Mesenchymal stem cell (in vitro differentiated cells and primary cell): ENCODE results near the gene HSPB2.
"Not testable (repeated sequence)": the region's sequence is repeated elsewhere in the genome, so short reads cannot be mapped to it uniquely, and the experiment has no call there.

Experiments
- DNase-seq: peaks from one replicate; pipeline ENCODE4 v3.0.0-alpha.2; 2013
- H2AFZ ChIP-seq: one replicate; pipeline ENCODE4 v1.6.1; 2013; ENCODE audit warnings: low read depth, mild to moderate bottlenecking, control low read depth, inconsistent platforms, low read length, moderate library complexity
- H2AK5ac ChIP-seq: 2 replicates; pipeline ENCODE4 v1.6.1; 2013; ENCODE audit warnings: low read length, moderate library complexity, mild to moderate bottlenecking, inconsistent platforms; ENCODE audit not compliant: severe bottlenecking
- H2BK120ac ChIP-seq: one replicate; pipeline ENCODE4 v1.6.1; 2013; ENCODE audit warnings: low read depth, mild to moderate bottlenecking, inconsistent platforms, low read length, moderate library complexity
- H2BK12ac ChIP-seq, 2 experiments: one replicate each; pipeline ENCODE4 v1.6.1; 2013; ENCODE audit warnings: inconsistent platforms in 2 of 2, low read length in 2 of 2, mild to moderate bottlenecking in 2 of 2, moderate library complexity in 2 of 2, control low read depth in 1 of 2
- H2BK15ac ChIP-seq: one replicate; pipeline ENCODE4 v1.6.1; 2013; ENCODE audit warnings: mild to moderate bottlenecking, low read depth, inconsistent platforms; ENCODE audit not compliant: poor library complexity, severe bottlenecking
- H2BK5ac ChIP-seq: 2 replicates; pipeline ENCODE4 v1.6.1; 2013; ENCODE audit warnings: low read depth, mild to moderate bottlenecking, low read length, control low read depth, inconsistent platforms; ENCODE audit not compliant: poor library complexity, severe bottlenecking
- H3K14ac ChIP-seq, 2 experiments: one replicate each; pipeline ENCODE4 v1.6.1; 2013; ENCODE audit warnings: inconsistent platforms in 2 of 2, low read length in 2 of 2, control low read depth in 1 of 2, mild to moderate bottlenecking in 1 of 2, moderate library complexity in 1 of 2
- H3K18ac ChIP-seq, 2 experiments: one replicate each; pipeline ENCODE4 v1.6.1; 2013; ENCODE audit warnings: inconsistent platforms in 2 of 2, low read length in 2 of 2, control low read depth in 1 of 2, low read depth in 1 of 2, mild to moderate bottlenecking in 1 of 2
- H3K23ac ChIP-seq, 2 experiments: one replicate each; pipeline ENCODE4 v1.6.1; 2013; ENCODE audit warnings: inconsistent platforms in 2 of 2, low read length in 2 of 2, mild to moderate bottlenecking in 2 of 2, moderate library complexity in 2 of 2, control low read depth in 1 of 2
- H3K27ac ChIP-seq: 2 replicates; pipeline ENCODE4 v1.5.1; 2013; ENCODE audit warnings: mild to moderate bottlenecking, moderate library complexity, low read length, control low read depth, inconsistent platforms; ENCODE audit not compliant: poor library complexity, severe bottlenecking
- H3K27me3 ChIP-seq, 2 experiments: 2 replicates each; pipeline versions ENCODE4 v1.6.1 to v1.7.0; 2013; ENCODE audit warnings: low read length in 2 of 2, mild to moderate bottlenecking in 2 of 2, moderate library complexity in 2 of 2, control low read depth in 1 of 2, inconsistent platforms in 1 of 2; ENCODE audit not compliant: control insufficient read depth in 1 of 2, insufficient read depth in 1 of 2
- H3K36me3 ChIP-seq, 2 experiments: 2 replicates each; pipeline versions ENCODE4 v1.6.1 to v1.7.0; 2013; ENCODE audit warnings: low read length in 2 of 2, control low read depth in 1 of 2, inconsistent platforms in 1 of 2, low read depth in 1 of 2, mild to moderate bottlenecking in 1 of 2; ENCODE audit not compliant: insufficient read depth in 2 of 2, control insufficient read depth in 1 of 2
- H3K4ac ChIP-seq, 2 experiments: one replicate each; pipeline ENCODE4 v1.6.1; 2013; ENCODE audit warnings: inconsistent platforms in 2 of 2, low read length in 2 of 2, mild to moderate bottlenecking in 2 of 2, moderate library complexity in 2 of 2, control low read depth in 1 of 2, low read depth in 1 of 2
- H3K4me1 ChIP-seq: 2 replicates; pipeline ENCODE4 v1.6.1; 2013; ENCODE audit warnings: low read depth, low read length, control low read depth; ENCODE audit not compliant: control insufficient read depth, insufficient read depth
- H3K4me2 ChIP-seq: 2 replicates; pipeline ENCODE4 v1.6.1; 2013; ENCODE audit warnings: low read length, mild to moderate bottlenecking, inconsistent platforms; ENCODE audit not compliant: poor library complexity, severe bottlenecking
- H3K4me3 ChIP-seq, 2 experiments: 2 replicates each; pipeline versions ENCODE4 v1.5.1 to v1.7.0; 2013; ENCODE audit warnings: low read length in 2 of 2, mild to moderate bottlenecking in 2 of 2, control low read depth in 1 of 2, low read depth in 1 of 2; ENCODE audit not compliant: insufficient read depth in 1 of 2
- H3K79me1 ChIP-seq: replicated peaks from 2 replicates; pipeline ENCODE4 v1.6.1; 2013; ENCODE audit warnings: mild to moderate bottlenecking, control low read depth, low read length, inconsistent platforms; ENCODE audit not compliant: poor library complexity, severe bottlenecking
- H3K9ac ChIP-seq: 2 replicates; pipeline ENCODE4 v1.7.0; 2013; ENCODE audit warnings: mild to moderate bottlenecking, low read length, moderate library complexity
- H3K9me3 ChIP-seq: 2 replicates; pipeline ENCODE4 v1.7.0; 2013; ENCODE audit warnings: mild to moderate bottlenecking, low read length; ENCODE audit not compliant: control insufficient read depth
- H4K8ac ChIP-seq: one replicate; pipeline ENCODE4 v1.6.1; 2013; ENCODE audit warnings: inconsistent platforms, mild to moderate bottlenecking, low read length, moderate library complexity
- H4K91ac ChIP-seq: one replicate; pipeline ENCODE4 v1.6.1; 2013; ENCODE audit warnings: mild to moderate bottlenecking, low read length, inconsistent platforms
- WGBS: methylation state at CpG from one replicate; pipeline ENCODE4 v1.1.7; 2013; ENCODE audit warnings: mixed read lengths; 5-methylcytosine and 5-hydroxymethylcytosine counted together

The HSPB2 gene

GRCh38 chr11:111930472-111930871 is 17.9 kb downstream of the HSPB2 start:
- Histone ChIP-seq H3K18ac (no peak overlapping the region), H3K4ac (no peak overlapping the region), H4K91ac (no peak overlapping the region), H3K23ac (no peak overlapping the region), H3K36me3 (no peaks in the 10 kb centered on the region), H4K8ac (no peak overlapping the region), H2BK12ac (no peak overlapping the region), H3K27ac (no peak overlapping the region), H3K27me3 (no peaks in the 10 kb centered on the region), H3K14ac (no peak overlapping the region), H2BK5ac (no peak overlapping the region), H2BK15ac (no peak overlapping the region), H2AK5ac (no peak overlapping the region), H3K4me3 (no peak overlapping the region), H3K9me3 (no peaks in the 10 kb centered on the region), H3K79me1 (no peaks in the 10 kb centered on the region), H2BK120ac (no peak overlapping the region), H3K4me1 (peaks cover 16% of the 10 kb centered on the region), H3K9ac (peak overlapping the region; percentile 76), H2AFZ (no peak overlapping the region), H3K4me2 (no peak overlapping the region)
- WGBS, result no CpG with 5 or more reads among the region's 4 CpGs
- no peak for DNase-seq

- Histone ChIP-seq H4K8ac (no peak overlapping the region), H2BK120ac (no peak overlapping the region), H3K27me3 (no peaks in the 10 kb centered on the region), H3K36me3 (no peaks in the 10 kb centered on the region), H3K4me2 (no peak overlapping the region), H3K79me1 (peaks cover 1% of the 10 kb centered on the region), H2AK5ac (no peak overlapping the region), H3K23ac (no peak overlapping the region), H3K14ac (no peak overlapping the region), H2BK5ac (no peak overlapping the region), H3K9me3 (no peaks in the 10 kb centered on the region), H4K91ac (no peak overlapping the region), H3K18ac (no peak overlapping the region), H3K4ac (no peak overlapping the region), H3K27ac (no peak overlapping the region), H2BK12ac (no peak overlapping the region), H3K4me1 (peaks cover 12% of the 10 kb centered on the region), H2AFZ (no peak overlapping the region), H2BK15ac (no peak overlapping the region), H3K4me3 (no peak overlapping the region), H3K9ac (peak overlapping the region; percentile 11)
- 57% methylated on average over 1 of the region's 2 CpGs for WGBS
- DNase-seq, result peak; percentile 29
Measured at GRCh38 chr11:111932611-111932950, 20.0 kb downstream of the HSPB2 start.

GRCh38 chr11:111933176-111933575 is 20.6 kb downstream of the HSPB2 start:
- not testable (repeated sequence) for H4K8ac ChIP-seq, H2BK5ac ChIP-seq, H3K4me3 ChIP-seq, H3K14ac ChIP-seq, H2AK5ac ChIP-seq, H3K9me3 ChIP-seq, H3K4me2 ChIP-seq, H2BK120ac ChIP-seq, H2BK15ac ChIP-seq, H3K9ac ChIP-seq, H4K91ac ChIP-seq, H2BK12ac ChIP-seq, H3K23ac ChIP-seq, DNase-seq, H3K27me3 ChIP-seq, H3K27ac ChIP-seq, H2AFZ ChIP-seq, H3K36me3 ChIP-seq, H3K79me1 ChIP-seq, H3K4ac ChIP-seq
- Histone ChIP-seq H3K18ac (peak overlapping the region in 1 of 2 experiments; percentile 12), H3K4me1 (peaks cover 18% of the 10 kb centered on the region)
- 96% methylated on average over 11 of the region's 14 CpGs for WGBS

GRCh38 chr11:111933872-111934271 is 21.3 kb downstream of the HSPB2 start:
- Histone ChIP-seq H3K14ac (no peak overlapping the region), H2BK5ac (no peak overlapping the region), H3K9me3 (no peaks in the 10 kb centered on the region), H3K4me2 (no peak overlapping the region), H3K36me3 (no peaks in the 10 kb centered on the region), H4K91ac (no peak overlapping the region), H3K4me1 (peaks cover 22% of the 10 kb centered on the region), H2BK120ac (no peak overlapping the region), H3K23ac (no peak overlapping the region), H2AK5ac (no peak overlapping the region), H2AFZ (no peak overlapping the region), H3K27me3 (no peaks in the 10 kb centered on the region), H3K79me1 (peaks cover 1% of the 10 kb centered on the region), H3K9ac (no peak overlapping the region), H3K27ac (no peak overlapping the region), H2BK15ac (no peak overlapping the region), H2BK12ac (no peak overlapping the region), H3K18ac (no peak overlapping the region), H3K4me3 (no peak overlapping the region), H4K8ac (no peak overlapping the region), H3K4ac (no peak overlapping the region)
- WGBS, result no CpG with 5 or more reads among the region's 1 CpG
- no peak for DNase-seq
